CD4-positive, alpha-beta T cell treated with Interleukin-1 beta for 1 hour (primary cell): Measurements from ENCODE around the gene SRPX.
A peak's percentile ranks its signal among the peaks of the same experiment; 100 is the strongest.

Source experiments
- DNase-seq, 2 donors: peaks; one replicate each; pipeline ENCODE4 v3.0.0-alpha.2; 2020 to 2022

The SRPX gene, protein sequence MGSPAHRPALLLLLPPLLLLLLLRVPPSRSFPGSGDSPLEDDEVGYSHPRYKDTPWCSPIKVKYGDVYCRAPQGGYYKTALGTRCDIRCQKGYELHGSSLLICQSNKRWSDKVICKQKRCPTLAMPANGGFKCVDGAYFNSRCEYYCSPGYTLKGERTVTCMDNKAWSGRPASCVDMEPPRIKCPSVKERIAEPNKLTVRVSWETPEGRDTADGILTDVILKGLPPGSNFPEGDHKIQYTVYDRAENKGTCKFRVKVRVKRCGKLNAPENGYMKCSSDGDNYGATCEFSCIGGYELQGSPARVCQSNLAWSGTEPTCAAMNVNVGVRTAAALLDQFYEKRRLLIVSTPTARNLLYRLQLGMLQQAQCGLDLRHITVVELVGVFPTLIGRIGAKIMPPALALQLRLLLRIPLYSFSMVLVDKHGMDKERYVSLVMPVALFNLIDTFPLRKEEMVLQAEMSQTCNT

DNA sequence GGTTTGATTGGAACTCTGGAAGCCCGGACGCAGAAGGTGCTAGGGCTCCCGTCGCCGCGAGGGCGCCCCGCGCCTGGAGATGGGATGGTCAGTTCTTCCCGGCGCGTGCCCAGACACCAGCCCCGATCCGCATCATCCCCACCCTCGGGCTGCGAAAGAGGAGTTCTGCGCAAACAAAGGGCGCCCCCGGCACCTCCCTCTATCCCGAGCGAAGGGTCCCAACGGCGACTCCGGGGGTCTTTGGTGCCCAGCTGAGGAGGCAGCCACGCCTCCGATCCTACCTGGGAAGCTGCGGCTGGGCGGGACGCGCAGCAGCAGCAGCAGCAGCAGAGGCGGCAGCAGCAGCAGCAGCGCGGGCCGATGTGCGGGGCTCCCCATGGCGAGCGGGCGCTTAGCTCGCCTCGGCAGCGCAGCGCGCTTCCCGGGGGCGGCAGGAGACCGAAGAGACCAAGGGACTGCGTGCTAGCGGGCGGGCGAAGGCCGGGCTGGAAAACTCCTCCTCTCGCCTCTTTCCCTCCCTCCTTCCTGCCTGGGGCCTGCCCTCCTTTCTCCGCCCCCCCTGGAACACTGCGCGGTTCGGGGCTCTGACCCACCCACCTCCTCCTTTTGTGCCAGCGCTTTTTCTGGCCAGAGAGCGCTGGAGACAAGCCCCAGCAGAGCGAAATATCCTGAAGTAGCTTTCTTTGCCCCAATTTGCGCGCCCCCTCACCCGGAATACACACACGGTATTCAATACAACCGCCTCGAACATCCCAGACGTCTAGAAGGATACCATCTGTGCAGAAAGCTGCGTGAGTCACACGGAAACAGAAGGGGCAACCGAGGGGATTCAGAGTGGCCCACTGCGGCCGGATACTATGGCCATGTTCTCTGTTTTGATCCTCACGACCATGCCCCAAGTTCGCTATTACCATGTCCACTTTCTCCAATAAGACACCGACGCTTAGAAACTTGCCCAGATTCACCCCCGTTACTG is at the start of gene SRPX:
Gene SRPX, minus strand, starts transcription at position 457 of the 976 bp plus-strand sequence. Its CDS starts 79 bp downstream, at position 378.
- DNase-seq, result no peak

DNA sequence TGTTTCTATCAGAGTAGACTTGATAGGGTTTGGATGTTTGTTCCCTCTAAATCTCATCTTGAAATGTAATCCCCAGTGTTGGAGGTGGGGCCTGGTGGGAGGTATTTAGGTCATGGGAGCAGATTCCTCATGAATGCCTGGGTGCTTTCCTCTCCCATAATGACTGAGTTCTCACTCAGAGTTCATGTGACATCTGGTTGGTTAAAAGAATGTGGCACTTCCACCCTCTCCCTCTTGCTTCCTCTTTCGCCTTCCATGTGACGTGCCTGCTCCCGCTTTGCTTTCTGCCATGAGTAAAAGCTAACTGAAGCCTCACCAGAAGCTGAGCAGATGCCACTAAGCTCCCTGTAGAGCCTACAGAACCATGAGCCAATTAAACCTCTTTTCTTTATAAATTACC is 47.3 kb upstream of the SRPX start:
- DNase-seq, result peak in 1 of 2 donors; percentile 3

DNA sequence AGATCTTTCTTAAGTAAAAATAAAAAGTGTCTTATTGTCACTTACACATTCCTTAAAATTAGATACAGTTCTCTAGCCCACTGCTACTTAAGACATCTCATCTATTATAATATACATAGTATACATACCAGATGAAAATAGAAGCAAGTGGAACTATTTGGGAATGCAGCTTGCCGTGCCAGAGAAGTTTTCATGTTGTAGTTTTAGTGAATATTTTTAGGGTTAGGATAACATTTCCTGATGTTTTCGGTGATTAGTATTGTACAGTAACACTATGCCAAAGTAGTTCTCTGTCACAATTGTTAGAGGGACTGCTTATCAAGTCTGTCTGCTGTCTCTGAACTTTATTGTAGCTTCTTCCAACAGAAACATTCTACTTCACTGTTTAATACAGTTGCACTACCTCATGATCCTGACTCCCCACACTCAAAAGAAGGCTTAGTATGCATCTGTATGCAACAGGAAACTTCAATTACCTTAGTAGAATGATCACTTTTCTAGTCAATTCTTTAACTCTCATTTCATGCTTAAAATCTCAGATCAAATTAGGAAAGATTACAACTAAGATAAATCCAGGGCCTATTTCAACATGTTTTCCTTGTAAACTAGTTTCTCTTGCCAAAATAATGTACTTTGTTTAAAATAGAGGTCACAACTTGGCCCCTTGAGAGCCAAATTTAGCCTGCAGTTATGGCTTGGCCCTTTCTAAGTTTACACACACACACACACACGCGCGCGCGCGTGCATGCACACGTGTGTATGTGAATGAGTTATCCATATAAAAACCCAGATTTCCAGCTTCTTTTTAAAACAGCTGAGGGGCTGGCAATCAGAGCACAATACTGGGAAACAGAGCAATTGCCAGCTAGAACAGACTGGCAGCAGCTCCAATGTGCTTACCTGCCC is 42.3 kb upstream of the SRPX start:
- no peak for DNase-seq

DNA sequence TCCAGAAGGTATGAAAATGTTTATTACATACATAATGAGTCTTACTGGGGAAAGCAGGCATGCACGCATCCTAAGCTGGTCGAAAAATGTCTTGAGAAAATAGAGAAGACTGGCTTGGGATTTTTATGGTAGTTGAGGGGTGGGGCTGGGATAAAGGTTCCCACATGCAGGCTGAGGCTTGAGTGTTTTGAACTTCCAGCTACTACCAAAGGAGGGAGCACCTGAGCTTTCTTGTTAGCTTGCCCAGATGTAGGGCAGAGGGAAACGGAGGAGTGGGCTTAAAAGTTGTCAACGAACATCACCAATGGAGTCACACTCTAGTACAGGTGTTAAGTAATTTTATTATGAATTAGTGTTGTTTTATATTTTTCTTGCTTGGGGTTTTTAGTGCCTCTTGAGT is 39.6 kb upstream of the SRPX start:
- DNase-seq, result no peak

DNA sequence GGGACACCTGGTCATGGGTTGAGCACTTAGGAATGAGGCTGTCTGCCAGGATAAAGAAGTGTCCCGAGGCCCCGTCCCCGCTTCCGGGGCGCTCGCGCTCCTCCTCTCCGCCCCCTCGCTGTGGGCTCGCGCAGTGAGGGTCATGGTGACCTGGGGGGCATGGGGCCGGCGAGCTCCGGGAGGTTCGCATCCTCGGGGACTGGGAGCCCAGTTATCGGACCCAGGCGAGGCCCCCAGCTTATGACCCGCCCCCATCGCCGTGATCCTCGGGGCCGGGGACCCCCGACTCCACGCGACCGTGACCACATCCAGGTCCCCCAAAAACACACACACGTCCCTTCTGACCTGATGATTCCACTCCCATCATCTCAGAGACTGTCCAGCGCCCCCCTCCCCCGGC is 35.3 kb upstream of the SRPX start:
- no peak for DNase-seq

DNA sequence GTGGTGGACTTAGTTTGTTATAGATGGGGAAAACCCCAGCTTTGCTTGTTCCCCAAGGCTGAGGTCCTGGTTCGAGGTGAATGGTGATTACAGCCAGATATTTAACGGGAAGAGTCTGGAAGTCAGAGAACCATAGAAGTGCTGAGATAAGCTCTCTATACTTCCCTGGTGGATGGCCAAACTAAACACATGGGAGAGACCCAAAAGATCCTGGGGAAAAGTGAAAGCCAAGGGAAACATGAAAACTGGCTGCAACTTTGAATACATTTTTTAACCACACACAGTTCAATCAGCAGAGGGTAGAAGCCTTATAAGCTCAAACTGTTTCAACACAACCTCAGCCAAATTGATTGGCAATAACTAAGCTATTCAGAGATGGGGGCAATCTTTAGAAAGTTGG is 29.3 kb upstream of the SRPX start:
- DNase-seq, result no peak

DNA sequence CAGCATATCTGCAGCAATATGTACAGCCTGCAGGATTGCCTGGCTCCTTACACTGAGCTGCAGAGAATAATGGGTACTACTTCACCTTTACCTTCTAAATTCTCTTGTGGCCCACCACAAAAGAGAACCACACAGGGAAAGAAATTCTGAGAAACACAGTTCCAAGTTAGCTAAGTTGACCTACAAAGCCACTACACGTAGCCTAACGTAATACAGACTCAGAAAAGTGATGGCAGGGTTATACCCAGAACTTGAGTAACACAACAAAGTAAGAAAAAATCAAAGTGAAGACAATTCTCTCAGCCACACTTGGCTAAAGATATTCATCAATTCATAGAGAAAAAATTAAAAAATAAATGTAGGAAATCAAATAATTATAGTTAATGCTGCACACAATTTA is 26.4 kb upstream of the SRPX start:
- DNase-seq, result no peak

DNA sequence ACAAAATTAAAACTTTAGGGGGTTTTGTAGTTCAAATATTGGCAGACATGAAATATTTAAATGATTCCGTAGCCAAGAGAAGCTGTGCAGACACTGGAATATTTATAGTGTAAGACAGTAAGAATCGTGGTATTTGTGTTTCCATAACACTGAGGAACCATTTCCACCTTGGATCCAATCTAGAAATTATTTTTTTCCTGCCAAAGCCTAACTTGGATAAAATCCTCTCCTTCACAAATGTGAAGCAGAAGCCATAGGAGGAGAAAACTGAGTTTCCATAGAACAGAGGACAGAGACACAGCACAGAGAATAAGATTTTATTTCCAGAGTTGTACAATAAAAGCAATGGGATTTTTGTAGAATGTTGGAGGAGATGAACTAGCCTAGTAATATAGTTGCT is 19.9 kb upstream of the SRPX start:
- DNase-seq, result no peak

DNA sequence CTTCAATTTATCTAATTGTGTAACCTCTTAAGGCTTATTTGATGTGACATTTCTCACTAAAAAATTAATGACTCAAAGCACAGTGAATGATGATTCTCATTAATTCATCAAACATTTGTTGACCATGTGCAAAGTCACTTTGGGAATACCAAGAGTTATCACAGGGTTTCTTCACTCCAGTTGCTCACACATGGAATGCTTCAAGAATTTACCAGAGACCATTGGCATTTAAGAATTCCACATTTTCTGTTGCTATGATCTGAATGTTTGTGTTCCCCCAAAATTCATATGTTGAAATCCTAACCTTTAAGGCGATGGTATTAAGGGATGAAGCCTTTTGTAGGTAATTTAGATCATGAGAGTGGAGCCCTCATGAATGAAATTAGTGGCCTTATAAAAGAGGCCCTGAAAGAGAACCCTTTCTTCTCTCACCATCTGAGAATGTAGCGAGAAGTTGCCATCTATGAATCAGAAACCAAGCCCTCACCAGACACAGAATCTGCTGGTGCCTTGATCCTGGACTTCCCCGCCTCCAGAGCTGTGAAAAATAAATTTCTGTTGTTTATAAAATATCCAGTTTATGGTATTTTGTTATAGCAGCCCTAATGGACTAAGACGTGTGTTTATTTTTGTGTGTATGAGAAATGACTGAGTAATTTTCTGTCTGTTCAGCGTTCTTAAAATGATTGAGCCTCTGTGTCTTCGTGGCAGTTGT is 16.4 kb upstream of the SRPX start:
- no peak for DNase-seq

DNA sequence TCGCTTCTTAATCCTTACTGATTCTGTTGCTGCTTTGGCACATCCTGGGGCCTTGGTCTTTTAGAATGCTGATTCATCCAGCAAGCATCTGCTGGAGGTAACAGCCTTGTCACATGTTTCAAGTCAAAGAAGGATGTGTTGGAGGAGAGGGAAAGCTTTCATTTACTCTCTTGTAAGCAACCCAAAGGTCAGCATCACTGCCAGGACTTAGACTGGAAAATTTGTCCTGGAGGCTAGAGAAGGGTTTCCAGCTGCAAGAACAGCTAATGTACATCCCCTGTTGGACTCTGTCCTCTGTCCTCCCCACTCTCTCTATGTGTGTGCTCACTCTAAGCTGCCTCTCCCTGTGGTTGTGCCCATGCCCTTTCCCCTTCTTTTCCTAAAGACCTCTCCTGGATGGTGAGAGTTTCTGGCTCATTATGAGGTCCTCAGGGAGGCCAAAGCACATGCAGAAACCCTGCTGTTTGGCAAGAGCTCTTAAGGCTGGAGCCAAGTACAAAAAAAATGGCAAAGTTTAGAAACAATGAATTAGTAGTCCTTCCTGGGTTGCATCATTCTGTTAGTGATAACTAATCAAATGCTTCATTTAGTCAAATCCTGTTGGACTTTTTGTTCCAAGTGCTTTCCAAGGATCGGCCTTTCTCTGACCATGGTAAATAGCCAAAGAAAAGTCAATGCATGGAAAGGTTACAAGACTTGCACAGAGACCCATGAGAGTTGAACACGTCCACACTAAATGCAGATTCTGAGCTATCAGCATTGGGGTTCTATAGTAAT is 13.4 kb upstream of the SRPX start:
- no peak for DNase-seq

DNA sequence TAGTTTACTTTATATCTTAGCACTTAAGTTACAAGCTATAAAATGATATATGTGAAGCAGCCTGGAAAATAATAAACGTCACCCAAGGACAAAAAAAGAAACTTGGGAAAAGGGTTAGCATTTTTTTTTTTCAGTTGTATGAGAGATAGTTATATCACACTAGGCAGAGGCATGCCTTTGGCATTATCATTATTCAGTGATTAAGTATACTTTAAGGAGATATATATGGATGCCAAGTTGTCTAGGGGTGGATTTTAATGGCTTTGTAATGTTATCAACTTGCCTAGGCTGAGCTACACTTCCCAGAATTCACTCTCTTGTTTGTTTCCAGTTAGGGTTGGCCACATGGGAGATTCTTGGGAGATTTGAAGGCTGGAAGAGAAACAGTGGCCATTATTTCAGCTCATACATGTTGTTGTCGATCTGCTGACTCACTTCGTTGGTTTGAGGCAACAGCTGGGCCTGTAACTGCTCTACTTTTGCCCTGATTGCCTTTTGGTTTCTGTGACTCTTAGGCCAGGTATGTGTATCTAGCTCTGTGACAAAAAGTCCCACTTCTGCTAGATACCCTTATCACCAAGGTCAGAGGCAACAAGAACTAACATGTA is 11.5 kb upstream of the SRPX start:
- DNase-seq, result no peak

DNA sequence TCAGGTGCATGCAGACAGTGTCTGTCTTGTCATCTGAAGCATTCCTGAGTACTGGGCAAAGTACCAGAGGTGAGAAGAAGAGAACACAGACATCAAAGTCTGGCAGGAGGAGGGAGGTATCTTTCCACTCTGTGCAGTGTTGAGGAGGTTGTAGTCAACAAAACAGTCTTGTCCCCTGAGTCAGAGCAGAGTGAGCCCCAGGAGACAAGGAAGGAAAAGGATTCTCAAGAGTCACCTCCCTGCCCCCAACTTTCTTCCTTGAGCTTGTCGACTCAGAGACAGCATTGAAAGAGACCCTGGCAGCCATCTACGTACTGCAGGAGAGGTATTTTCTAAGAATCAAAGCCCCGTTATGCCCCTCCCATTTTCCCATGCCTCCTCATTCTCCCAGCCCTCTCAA is 4.4 kb upstream of the SRPX start:
- no peak for DNase-seq

DNA sequence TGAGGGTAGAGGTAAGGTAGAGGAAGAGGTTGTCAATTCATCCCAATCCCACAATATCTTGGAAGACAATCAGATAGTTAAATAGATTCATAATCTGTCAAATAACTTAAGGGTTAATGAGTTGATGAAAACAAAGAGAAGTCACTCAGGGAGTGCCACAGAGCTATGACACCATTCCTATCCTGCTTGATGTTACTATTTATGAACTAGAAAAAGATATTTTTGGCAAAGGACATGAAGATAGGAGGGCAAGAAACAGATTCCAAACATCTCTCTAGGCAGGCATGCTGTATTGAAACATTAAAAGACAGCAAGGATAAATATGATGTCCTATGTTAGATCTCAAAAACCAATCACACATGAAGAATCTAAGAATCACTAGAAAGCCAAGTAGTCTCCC is 3.5 kb upstream of the SRPX start:
- DNase-seq, result no peak

DNA sequence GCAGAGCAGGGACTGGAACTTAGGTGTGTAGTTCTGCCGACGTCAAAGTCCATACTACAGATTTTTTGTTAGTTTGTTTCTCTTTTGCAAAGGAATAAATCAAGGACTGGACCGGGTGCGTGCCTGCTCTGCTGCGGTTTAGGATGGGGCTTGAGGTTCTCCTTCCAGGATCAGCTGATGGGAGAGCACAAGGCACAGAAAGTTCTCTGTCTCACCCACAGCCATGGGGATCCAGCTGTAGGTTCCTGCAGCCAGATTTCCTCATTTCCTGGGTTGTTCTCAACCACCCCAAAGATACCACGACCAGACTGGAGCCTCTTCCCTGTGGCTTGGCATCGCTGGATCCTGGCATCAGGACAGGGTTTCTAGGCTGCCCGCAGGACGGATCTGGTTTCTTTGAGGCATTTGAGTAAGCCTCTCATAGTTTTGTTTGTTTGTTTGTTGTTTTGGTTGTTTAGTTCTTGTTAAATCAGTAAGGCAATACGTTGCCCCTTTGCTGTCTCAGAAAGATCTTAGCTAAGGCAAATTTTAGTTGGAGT is 789 bp upstream of the SRPX start:
- no peak for DNase-seq

DNA sequence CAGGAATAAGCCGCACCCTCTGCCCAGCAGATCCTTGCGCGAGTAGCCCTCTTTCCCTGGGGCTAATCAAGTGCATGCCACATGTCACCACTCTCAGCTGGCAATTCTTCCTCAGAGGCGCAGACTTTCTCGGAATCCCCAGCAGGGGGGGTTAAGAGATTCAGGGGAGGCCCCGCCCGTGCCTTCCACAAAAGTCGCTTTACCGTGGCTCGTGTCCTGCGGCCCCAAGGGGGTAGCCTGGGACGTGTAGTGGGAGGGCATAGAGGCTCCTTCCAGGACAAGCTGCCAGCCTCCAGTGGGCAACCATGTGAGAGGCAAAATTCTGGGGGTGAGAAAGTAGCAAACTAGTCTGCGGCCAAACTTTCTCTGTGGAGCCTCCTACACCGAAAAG is 652 bp downstream of the SRPX start:
- DNase-seq, result no peak

DNA sequence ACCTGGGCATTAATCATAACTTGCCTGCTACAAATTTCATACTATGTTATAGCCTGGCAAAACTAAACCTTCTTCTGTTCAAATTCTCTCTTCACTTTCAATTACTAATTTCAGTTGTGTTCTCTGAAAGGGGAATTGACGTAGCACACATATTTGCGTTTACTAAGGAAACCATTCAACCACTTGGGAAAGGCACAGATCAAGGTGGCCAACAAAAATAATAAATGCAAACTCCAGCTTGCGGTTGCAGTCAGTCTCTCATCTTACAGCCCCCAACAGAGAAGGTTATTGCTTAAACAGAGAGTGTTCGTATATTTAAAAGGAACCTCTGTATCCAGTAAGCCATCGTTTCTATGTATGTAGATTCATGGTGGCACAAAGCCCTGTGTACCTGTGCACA is 4.0 kb downstream of the SRPX start:
- DNase-seq, result no peak

DNA sequence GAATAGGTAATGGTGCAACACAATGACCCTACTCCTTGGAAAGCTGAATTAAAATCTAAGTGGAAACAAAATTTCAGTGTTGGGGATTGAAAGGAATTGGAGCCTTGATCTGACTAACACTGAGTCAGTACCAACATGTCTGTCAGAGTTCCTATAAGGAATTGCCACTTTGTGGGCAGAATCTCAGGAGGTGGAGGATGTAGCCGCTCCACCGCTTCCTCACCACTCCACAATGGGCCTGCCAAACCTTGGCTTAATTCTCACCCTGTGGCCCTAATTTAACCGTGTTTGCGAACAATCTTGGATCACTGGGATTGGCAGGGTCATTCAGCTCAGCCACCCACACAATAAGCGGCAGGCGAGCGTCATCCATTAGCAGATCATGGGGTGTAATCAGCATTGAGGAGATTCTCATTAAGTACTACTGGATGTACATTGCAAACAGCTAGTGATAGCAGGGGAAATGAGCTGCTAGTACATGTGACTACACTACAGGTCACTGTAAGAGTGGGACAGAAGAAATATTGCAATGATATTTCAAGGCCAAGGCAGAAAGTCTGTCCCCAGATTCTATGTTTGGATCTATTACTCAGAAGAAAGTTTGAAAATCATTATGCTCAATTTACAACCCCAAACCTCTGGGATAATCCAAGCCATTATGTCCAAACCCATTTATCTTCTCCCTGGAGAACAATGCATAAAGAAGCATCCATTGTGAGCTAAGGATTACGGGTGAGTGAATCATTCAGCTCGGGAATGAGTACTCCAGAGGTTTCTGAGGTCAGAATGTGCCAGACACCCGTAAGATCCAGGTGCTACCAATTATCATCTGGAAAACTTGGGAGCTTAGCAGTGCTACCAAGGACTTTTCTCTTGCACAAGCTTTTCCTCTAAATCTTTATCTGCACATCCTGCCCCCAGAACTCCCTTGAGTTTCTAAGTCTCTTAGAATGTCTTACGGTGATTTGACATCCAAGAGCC is 5.8 kb downstream of the SRPX start:
- DNase-seq, result no peak

DNA sequence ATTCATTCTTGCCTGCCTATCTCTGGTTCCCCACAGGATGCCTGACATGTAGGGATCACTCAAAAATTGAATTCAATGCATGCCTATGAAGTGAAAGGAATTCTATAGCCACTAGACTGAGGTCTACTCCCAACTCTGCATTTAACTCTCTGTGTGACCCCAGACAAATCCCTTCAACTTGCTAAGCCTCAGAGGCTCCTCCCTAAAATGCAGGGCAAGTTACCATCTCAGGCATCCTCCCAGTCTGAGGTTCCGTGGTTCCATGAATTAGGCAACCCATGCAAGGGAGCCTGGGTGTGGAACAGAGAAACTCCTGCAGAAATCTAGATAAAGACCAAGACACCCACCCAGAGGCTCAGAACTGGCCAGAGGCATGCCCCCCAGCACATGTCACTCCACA is 6.6 kb downstream of the SRPX start:
- no peak for DNase-seq
